ENCODE data around the gene GRIA4.

DNA sequence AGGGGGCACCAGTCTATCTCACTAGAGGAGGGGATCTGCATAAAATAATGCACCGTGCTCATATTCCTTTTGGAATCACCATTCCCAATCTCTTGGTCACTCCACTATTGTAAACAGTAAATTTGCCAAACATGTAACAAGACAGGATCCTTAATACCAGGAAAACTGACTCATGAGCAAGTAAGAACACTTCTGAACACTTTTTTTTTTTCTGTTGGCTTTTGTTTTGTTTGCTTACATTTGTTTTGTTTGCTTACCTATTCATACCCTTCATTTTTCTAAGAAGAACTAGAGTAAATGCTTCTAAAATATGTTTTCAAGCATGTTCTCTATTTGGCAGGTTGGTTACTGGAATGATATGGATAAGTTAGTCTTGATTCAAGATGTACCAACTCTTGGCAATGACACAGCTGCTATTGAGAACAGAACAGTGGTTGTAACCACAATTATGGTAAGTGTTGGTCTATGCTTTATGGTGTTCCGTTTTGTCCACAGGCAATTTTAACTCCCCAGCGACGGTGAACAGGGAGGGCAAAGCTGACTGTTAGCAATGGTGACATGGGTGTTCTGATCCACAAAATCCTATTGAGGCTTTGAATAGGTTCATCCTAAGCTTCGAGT is 300.3 kb downstream of the GRIA4 start:
- TF ChIP-seq, protein P1, sequence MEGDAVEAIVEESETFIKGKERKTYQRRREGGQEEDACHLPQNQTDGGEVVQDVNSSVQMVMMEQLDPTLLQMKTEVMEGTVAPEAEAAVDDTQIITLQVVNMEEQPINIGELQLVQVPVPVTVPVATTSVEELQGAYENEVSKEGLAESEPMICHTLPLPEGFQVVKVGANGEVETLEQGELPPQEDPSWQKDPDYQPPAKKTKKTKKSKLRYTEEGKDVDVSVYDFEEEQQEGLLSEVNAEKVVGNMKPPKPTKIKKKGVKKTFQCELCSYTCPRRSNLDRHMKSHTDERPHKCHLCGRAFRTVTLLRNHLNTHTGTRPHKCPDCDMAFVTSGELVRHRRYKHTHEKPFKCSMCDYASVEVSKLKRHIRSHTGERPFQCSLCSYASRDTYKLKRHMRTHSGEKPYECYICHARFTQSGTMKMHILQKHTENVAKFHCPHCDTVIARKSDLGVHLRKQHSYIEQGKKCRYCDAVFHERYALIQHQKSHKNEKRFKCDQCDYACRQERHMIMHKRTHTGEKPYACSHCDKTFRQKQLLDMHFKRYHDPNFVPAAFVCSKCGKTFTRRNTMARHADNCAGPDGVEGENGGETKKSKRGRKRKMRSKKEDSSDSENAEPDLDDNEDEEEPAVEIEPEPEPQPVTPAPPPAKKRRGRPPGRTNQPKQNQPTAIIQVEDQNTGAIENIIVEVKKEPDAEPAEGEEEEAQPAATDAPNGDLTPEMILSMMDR (IDR thresholded peaks at IDR 0.05; ENCODE audit: insufficient read depth, low read length, poor library complexity, severe bottlenecking) = no peak
- no peak for TF ChIP-seq EZH2phosphoT487 (conservative IDR thresholded peaks at IDR 0.05; ENCODE audit: low read length)
